Adipocyte (in vitro differentiated cells): ENCODE results near the gene NOP10.

ENCODE experiments used
- DNase-seq: peaks from one replicate; pipeline ENCODE4 v3.0.0-alpha.2; 2015; ENCODE audit warnings: low read depth
- H3K27me3 ChIP-seq: replicated peaks from 2 replicates; pipeline ENCODE4 v1.7.0; 2013; ENCODE audit warnings: mild to moderate bottlenecking, low read length, moderate library complexity; ENCODE audit not compliant: control insufficient read depth, insufficient read depth
- H3K36me3 ChIP-seq: 2 replicates; pipeline ENCODE4 v1.7.0; 2013; ENCODE audit warnings: low read length, mild to moderate bottlenecking, moderate library complexity; ENCODE audit not compliant: control insufficient read depth, insufficient read depth, severe bottlenecking
- H3K4me1 ChIP-seq: 2 replicates; pipeline ENCODE4 v1.7.0; 2013; ENCODE audit warnings: mild to moderate bottlenecking, low read length, moderate library complexity; ENCODE audit not compliant: control insufficient read depth, insufficient read depth
- H3K4me3 ChIP-seq: 2 replicates; pipeline ENCODE4 v1.7.0; 2013; ENCODE audit warnings: mild to moderate bottlenecking, low read length, moderate library complexity
- H3K9ac ChIP-seq: 2 replicates; pipeline ENCODE4 v1.7.0; 2013; ENCODE audit warnings: mild to moderate bottlenecking, low read length, moderate library complexity
- H3K9me3 ChIP-seq: 2 replicates; pipeline ENCODE4 v1.7.0; 2013; ENCODE audit warnings: mild to moderate bottlenecking, low read length, moderate library complexity; ENCODE audit not compliant: control insufficient read depth

Gene NOP10

DNA sequence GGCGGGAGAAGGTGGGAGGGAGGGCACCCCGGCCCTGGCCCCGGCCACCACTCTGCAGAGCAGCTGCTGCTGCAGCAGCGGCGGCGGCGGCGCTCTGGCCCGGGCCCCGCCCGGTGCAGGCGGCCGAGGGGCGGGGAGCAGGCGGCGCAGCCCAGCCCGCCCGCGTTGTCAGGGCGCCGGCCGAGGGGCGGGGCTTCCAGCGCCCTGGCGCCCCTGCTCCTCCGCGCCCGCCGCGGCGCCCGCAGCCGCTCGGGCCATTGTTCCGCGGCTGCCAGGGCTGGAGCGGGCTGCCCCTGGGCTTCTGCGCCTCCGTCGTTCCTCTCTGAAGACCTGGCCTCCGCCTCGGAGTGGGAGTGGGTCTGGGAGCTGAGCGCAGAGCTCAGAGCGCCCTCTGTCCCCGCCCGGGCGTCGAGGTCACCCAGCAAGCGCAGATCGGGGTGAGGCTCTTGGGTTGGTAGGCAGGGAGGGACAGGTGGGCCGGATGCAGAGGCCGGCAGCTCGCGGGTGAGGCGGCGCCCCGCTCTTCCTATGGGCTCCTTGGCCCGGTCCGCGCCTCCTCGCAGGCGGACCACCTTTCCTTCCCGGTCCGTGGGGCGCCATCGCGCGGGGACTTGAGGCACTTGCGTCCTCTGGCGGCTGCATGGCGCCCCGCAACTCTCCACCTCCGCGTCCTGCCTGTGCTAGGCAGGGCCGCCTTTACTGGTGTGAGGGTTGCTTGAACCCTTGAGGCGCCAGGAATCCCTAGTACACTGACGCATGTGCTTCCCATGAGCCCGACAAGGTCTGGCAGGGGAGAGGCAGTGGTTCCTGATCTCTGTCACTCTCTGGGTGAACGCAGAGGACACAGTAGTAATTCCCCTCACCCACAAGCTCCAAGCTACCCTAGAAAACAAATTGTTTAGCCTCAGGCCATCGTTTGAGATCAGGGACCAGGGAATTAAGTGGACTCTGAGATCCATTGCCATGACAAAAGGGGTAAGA is 24.5 kb upstream of the NOP10 start, which contains the start of gene LPCAT4:
TSS of gene LPCAT4 (minus strand) at position 96 of the 981 bp plus-strand sequence. CDS start 96 bp downstream, outside the sequence.
- no peaks in the 10 kb centered on the region for H3K36me3 ChIP-seq

DNA sequence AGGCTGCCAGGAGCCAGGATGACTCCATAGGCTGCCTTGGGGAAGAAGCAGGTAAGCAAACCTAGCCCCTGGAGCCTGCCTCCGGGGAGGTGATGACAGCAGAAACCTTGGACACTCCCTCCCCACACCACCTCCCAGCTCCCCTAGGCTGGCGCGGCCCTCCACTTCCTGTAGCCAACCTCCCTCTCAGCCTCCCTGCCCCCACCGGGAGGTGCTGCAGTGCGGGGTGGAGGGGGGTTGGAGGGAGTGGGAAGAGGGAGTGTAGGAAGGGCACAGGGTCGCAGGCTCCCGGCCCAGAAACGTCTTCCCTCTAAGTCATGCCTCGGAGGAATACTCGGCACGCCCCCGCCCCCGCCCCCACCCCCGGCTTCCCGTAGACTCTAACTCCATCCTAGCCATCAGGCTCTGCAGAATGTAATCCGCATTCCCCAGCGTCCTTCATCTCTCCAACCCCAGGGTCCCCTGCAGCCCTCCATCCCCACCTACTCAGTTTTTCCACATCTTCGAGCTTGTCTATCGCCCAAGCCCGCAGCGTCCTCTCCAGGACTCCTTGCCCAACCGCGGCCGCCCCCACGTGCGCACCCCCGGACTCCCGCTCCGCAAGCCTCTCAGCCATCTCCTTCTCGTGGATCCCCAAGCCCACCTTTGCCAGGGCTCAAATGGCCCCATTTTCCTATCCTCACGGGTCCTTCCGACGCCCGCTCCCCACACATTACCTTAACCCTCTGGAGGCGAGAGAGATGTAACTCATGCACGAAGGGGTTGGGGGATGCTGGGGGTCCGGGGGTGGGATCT is 23.5 kb upstream of the NOP10 start:
- H3K9me3 ChIP-seq, result no peaks in the 10 kb centered on the region
- H3K27me3 ChIP-seq, result no peaks in the 10 kb centered on the region
- H3K4me3 ChIP-seq, result peak overlapping the region; percentile 92
- H3K36me3 ChIP-seq, result no peaks in the 10 kb centered on the region
- DNase-seq, result peak; percentile 60
- peak overlapping the region; percentile 78 for H3K9ac ChIP-seq
- H3K4me1 ChIP-seq, result peaks cover 14% of the 10 kb centered on the region

More for the DNA sequence above, 24.5 kb upstream of the NOP10 start, which contains the start of gene LPCAT4:
- Histone ChIP-seq H3K9ac (peak within 1 kb of the TSS; percentile 94), H3K4me1 (peaks cover 14% of the 10 kb centered on the region), H3K4me3 (peak within 1 kb of the TSS; percentile 92), H3K27me3 (no peaks in the 10 kb centered on the region), H3K9me3 (no peaks in the 10 kb centered on the region)
- DNase-seq, result peak; percentile 97

DNA sequence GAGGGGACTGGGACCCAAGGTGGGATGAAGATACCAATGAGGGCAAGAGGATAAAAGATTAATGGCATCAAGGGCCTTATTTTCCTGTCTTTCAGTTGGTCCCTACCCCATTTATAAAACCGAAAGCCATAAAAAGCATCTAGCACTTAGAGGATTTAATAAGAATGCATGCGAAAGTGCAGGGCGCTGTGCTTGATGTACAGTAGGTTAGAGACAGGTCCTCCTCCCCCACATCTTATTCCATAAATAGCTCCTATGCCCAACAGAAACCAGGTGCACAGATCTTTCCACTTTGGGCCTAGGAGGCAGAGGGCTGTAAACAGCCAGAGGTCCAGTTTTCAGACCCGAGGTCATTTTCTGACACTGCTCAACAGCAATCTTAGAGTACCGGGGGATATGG is 22.9 kb upstream of the NOP10 start:
- Histone ChIP-seq H3K4me1 (peaks cover 14% of the 10 kb centered on the region), H3K9me3 (no peaks in the 10 kb centered on the region), H3K27me3 (no peaks in the 10 kb centered on the region), H3K36me3 (no peaks in the 10 kb centered on the region), H3K4me3 (peak overlapping the region; percentile 92), H3K9ac (peak overlapping the region; percentile 68)
- DNase-seq, result no peak

DNA sequence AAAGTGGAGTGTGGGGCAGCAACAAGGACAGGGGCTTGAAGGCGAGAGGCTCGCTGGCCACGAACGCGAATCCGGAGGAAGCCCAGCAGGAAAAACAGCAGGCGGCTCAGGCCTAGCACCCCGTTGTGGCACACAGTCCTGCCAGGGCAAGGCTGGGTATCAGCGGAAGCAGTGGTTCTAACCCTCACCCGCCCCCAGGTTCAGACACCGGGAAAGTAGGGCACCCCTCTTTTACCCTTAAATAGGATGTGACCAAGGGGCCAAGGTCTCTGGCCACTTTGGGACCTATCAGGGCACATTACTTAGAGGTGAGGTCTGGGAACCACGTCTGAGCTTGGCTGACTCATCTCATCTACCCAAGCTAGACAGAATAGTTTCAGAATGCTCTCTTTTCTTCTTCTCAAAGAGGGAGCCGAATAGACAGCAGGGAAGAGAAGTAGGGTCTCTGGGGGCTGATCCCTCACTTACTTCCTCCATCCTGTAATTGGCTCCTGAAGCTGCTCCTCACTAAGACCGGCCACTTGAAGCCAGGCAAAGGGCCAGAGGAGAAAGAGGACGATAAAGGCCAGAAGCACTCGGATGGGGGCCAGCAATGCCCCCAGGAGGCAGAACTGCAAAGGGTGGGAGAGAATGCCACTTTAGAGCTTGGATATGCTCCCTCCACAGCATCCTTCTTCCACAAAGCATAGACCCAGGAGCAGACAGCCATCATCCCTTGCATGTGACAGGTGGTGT is 22.3 kb upstream of the NOP10 start:
- no peak overlapping the region for H3K9ac ChIP-seq
- no peak for DNase-seq
- H3K4me1 ChIP-seq, result peaks cover 14% of the 10 kb centered on the region
- H3K9me3 ChIP-seq, result no peaks in the 10 kb centered on the region
- no peaks in the 10 kb centered on the region for H3K27me3 ChIP-seq
- H3K36me3 ChIP-seq, result peaks cover 3% of the 10 kb centered on the region
- H3K4me3 ChIP-seq, result no peak overlapping the region

DNA sequence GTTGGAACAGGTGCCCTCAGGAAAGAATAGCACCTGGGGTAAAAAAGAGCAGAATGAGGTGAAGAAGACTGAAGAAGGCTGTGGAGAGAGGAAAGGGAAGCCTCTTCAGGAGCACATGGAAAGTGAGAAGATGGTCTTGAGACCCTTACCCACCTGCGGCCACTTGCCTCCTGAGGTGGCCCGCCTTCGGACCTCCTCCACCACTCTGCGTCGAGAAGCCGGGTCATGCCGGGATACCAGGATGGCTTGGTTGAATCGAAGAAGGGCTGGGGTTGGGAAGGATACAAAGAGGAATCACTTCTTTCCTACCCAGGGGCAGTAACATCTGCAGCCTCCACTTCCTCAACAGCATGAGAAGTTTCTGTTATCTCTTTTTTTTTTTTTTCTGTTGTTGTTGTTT is 21.1 kb upstream of the NOP10 start:
- Histone ChIP-seq H3K36me3 (peaks cover 6% of the 10 kb centered on the region), H3K4me1 (peaks cover 14% of the 10 kb centered on the region), H3K4me3 (no peak overlapping the region), H3K9ac (no peak overlapping the region), H3K27me3 (no peaks in the 10 kb centered on the region), H3K9me3 (no peaks in the 10 kb centered on the region)
- DNase-seq, result no peak

DNA sequence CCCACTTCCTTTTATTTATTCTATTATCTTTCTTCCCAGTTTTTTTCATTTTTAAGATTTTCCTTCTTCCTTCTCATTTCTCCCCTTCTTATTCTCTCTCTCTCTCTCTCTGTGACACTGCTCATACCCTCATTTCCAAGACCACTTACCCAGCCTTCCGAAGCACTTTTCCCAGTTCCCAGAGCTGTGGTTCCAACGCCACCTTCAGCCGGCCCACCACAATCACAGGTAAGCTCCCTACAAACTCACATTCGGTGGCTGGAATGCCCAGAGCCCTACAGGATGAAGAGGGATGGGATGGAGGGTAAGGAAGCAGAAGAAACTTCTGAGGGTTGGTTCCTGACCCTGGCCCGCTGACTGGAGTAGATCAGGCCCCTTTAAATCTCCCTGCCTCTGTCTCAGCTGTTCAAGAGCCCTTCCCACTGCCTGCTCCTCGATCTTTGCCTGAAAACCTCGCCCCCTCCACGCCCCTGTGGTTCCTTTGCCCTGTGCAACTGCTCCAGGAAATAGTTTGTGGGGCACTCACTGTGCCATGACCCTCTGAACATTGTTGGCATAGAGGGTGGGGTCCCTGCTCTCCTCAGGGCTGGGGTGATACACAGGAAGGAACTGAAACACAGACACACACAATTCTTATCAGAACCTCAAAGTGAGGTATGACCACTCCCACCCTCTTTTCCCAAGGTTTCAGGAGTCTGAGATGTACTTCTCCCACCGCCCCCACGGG is 19.3 kb upstream of the NOP10 start:
- H3K27me3 ChIP-seq, result no peaks in the 10 kb centered on the region
- no peak overlapping the region for H3K4me3 ChIP-seq
- H3K36me3 ChIP-seq, result peaks cover 11% of the 10 kb centered on the region
- H3K9ac ChIP-seq, result no peak overlapping the region
- peaks cover 7% of the 10 kb centered on the region for H3K4me1 ChIP-seq
- no peaks in the 10 kb centered on the region for H3K9me3 ChIP-seq
- DNase-seq, result no peak

DNA sequence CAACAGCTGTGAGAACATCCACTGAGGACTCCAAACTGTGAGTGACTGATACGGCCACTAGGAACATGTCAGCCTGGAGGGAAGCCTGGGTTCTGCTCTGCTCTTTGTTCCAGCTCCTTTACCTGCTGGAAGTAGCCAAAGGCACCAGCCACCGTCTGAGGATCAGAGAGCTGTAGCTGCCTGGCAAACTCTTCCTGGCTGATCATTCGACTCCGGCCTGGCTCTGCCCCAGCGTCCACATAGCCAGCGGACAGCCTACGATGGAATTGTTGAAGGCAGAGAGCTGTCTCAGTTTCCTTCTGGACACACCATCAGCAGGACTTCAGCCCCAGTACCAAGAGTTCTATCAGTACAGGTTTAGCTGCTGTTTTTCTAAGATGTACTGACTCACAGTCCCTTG is 18.3 kb upstream of the NOP10 start:
- Histone ChIP-seq H3K27me3 (no peaks in the 10 kb centered on the region), H3K9ac (no peak overlapping the region), H3K4me1 (peaks cover 6% of the 10 kb centered on the region), H3K9me3 (no peaks in the 10 kb centered on the region), H3K4me3 (no peak overlapping the region), H3K36me3 (peaks cover 11% of the 10 kb centered on the region)
- no peak for DNase-seq

DNA sequence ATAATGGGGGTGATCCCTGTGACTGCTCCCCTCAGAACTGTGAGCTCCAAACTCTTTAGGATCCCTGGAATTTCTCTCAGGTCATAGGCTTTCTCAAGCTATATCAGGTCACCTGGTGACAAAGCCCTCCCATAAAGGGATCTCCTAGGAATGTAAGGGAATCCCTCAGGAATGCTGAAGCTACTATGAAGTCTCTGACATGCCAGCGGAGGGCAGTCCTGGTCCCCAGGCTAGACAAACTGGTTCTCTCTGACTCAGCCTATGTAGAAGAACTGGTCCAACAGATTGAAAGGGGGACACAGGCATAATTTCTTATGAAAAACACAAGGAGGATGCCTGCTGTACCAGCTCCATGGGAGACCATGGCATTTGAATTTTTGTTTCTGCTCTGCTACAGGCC is 17.4 kb upstream of the NOP10 start:
- no peaks in the 10 kb centered on the region for H3K9me3 ChIP-seq
- DNase-seq, result no peak
- no peak overlapping the region for H3K4me3 ChIP-seq
- H3K9ac ChIP-seq, result no peak overlapping the region
- H3K27me3 ChIP-seq, result no peaks in the 10 kb centered on the region
- H3K36me3 ChIP-seq, result peaks cover 11% of the 10 kb centered on the region
- H3K4me1 ChIP-seq, result no peaks in the 10 kb centered on the region

DNA sequence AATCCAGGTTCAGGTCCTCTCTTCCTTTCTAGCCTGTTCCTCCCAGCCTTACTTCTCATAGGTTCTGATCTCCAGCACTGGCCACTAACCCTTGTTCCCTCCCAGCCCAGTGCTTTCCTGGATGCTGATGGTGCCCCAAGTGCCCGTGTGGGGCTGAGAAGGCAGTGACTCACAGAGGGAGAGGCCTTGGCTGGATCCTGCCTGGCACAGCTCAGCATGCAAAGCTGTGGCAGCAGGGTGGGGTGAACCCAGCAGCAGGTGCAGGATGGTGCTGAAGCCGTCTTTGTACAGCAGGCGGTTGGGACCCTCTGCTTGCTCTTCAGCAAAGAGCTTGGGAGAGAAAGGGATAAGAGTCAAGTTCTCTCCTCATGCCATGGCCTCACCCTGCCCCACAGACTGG is 16.5 kb upstream of the NOP10 start:
- H3K4me3 ChIP-seq, result no peak overlapping the region
- DNase-seq, result no peak
- no peaks in the 10 kb centered on the region for H3K9me3 ChIP-seq
- no peaks in the 10 kb centered on the region for H3K4me1 ChIP-seq
- H3K27me3 ChIP-seq, result no peaks in the 10 kb centered on the region
- H3K36me3 ChIP-seq, result peaks cover 11% of the 10 kb centered on the region
- no peak overlapping the region for H3K9ac ChIP-seq

DNA sequence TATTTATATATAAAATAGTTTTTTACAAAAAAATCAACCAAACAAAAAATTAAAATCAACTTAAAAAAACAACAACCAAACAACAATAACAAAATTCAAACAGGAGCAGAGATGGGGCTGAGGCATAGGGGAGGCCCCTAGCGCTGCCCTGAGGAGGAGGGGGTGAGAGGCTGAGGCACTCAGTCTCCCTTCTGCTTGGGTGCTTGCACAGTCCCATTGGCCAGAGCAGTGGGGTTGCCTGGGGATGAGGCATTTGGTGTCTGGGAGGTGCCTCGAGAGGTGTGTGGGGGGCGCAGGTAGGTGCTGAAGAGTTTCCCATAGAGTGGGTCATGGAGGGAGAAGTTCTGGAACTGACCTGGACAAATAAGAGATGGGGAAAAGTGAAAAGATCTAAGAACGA is 16.0 kb upstream of the NOP10 start:
- H3K36me3 ChIP-seq, result peaks cover 11% of the 10 kb centered on the region
- no peak overlapping the region for H3K4me3 ChIP-seq
- H3K27me3 ChIP-seq, result no peaks in the 10 kb centered on the region
- no peak overlapping the region for H3K9ac ChIP-seq
- no peak for DNase-seq
- H3K4me1 ChIP-seq, result no peaks in the 10 kb centered on the region
- H3K9me3 ChIP-seq, result no peaks in the 10 kb centered on the region
